Stimulated activated CD4-positive, alpha-beta T cell treated with anti-CD3 and anti-CD28 coated beads, TNF-alpha, amount 100 ng/mL, for 24 hours (primary cell): Measurements from ENCODE around the gene NTN3.
"Not testable (repeated sequence)": the region's sequence is repeated elsewhere in the genome, so short reads cannot be mapped to it uniquely, and the experiment has no call there.

Experiments
- DNase-seq, 3 experiments: peaks; one replicate each; pipeline ENCODE4 v3.0.0-alpha.2; 2020; ENCODE audit warnings: low read depth in 3 of 3

The NTN3 gene

GRCh38 chr16:2471016-2471652, at the start of gene NTN3:
Gene NTN3, plus strand, starts transcription at chr16:2471297. Its CDS starts 405 bp downstream, at chr16:2471702.
- no peak for DNase-seq

GRCh38 chr16:2422123-2422867, 48.8 kb upstream of the NTN3 start:
- DNase-seq = no peak

GRCh38 chr16:2424061-2425007, 46.8 kb upstream of the NTN3 start:
- DNase-seq = no peak

GRCh38 chr16:2425008-2425518, 46.0 kb upstream of the NTN3 start:
- no peak for DNase-seq

- DNase-seq = no peak
Measured at GRCh38 chr16:2425825-2426430, 45.2 kb upstream of the NTN3 start.

- no peak for DNase-seq
Measured at GRCh38 chr16:2426941-2427361, 44.1 kb upstream of the NTN3 start.

GRCh38 chr16:2427526-2427925, 43.6 kb upstream of the NTN3 start:
- no peak for DNase-seq

- no peak for DNase-seq
Measured at GRCh38 chr16:2428051-2428783, 42.9 kb upstream of the NTN3 start.

- no peak for DNase-seq
Measured at GRCh38 chr16:2428784-2429033, 42.4 kb upstream of the NTN3 start.

- peak; percentile 96 to 98 (median 97) for DNase-seq
Measured at GRCh38 chr16:2429034-2429770, 41.9 kb upstream of the NTN3 start, which contains the start of gene CCNF. Gene CCNF, plus strand, starts transcription at chr16:2429447. Its CDS starts 35 bp downstream, at chr16:2429482.

- no peak for DNase-seq
Measured at GRCh38 chr16:2429771-2430663, 41.1 kb upstream of the NTN3 start.

- DNase-seq = no peak
Measured at GRCh38 chr16:2432286-2432685, 38.8 kb upstream of the NTN3 start.

- DNase-seq = no peak
Measured at GRCh38 chr16:2432801-2433505, 38.1 kb upstream of the NTN3 start.

GRCh38 chr16:2435236-2435635, 35.9 kb upstream of the NTN3 start:
- not testable (repeated sequence) for DNase-seq

GRCh38 chr16:2436110-2436509, 35.0 kb upstream of the NTN3 start:
- DNase-seq = no peak

- DNase-seq = no peak
Measured at GRCh38 chr16:2437032-2437790, 33.9 kb upstream of the NTN3 start.

GRCh38 chr16:2438121-2438520, 33.0 kb upstream of the NTN3 start:
- DNase-seq = no peak

GRCh38 chr16:2439598-2439997, 31.5 kb upstream of the NTN3 start:
- DNase-seq = no peak
